Stimulated activated CD4-positive, alpha-beta T cell treated with anti-CD3 and anti-CD28 coated beads, Interleukin-15, amount 100 ng/mL, for 1 hour (primary cell): Measurements from ENCODE around the gene TVP23A.
"Not testable (repeated sequence)": the region's sequence is repeated elsewhere in the genome, so short reads cannot be mapped to it uniquely, and the experiment has no call there.

ENCODE experiments used
- DNase-seq, 2 donors: peaks; one replicate each; pipeline ENCODE4 v3.0.0-alpha.2; 2020; ENCODE audit warnings: low read depth in 1 of 2, low spot score in 1 of 2

The TVP23A gene

DNA sequence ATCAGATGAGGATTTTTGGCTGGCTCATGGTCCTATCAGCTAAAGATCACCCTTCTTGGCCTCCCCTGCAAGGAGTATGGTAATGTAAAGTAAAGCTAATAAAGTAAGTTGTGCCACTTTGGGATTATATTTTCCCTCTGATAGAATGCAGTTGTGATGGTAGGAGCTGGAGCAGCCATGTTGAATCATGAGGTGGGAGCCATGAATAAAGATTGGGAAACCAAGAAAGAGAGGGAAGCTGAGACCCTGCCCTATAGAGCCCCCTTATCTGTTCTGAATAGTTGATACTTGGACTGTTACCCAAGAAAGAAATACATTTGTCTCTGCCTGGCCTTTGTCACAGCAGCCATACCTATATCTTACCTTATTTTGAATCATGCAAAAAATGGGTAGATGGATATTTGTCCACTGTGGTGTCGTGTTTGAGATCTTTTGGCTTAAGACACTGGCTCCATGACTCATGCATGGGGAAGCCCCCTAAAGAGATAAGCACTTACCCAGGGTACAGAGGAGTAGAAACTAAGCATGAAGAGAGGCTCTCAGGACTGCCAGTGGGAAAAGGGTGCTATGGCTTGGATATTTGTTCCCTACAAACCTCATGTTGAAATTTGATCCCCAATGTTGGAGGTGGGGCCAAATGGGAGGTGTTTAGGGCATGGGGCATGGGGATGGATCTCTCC is 17.7 kb upstream of the TVP23A start:
- DNase-seq: no peak

DNA sequence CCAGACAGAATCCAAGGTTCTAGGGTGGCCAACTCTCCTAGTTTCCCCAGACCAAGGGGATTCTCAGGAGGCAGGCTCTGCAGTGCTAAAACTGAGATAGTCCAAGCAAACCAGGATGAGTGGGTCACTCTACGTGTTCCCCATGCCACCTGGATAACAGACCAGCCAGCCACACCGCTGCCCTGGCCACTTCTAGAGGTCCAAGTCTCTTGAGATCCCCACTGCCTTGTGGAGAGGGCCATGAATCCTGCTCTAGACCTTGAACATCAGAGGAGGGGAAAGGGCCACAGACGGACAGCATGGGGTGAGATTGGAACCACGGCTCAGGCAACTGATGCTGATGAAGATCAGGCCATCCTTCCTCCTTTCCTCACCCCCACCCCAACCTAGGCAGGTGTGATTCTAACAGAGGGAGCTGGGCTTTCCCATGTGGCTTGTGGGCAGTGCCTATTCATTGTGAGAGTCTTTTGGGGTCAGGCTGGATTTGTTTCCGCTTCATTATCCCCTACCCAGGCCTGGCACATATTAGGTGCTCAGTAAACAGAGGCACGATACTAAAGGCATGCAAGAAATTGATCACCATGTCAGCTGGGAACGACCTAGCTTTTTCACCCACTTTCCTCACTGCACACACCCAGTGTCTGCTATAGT is 16.8 kb upstream of the TVP23A start:
- no peak for DNase-seq

DNA sequence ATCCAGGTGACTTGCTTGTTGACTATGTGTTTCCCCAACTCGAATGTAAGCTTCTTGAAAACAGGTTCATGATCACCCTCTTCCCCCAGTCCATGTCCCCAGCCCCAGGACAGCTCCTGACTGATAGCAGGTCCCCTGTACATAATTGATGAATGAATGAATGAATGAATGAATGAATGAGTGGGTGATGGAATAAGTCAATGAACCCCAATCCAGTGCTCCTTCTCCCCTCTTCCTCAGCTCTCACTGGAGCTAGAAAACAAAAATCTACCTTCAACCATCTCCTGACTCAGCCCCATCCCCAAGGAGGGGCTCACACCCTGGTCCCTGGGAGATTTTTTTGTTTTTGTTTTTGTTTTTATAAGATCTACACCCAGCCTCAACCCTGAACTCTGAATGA is 16.2 kb upstream of the TVP23A start:
- DNase-seq: no peak

DNA sequence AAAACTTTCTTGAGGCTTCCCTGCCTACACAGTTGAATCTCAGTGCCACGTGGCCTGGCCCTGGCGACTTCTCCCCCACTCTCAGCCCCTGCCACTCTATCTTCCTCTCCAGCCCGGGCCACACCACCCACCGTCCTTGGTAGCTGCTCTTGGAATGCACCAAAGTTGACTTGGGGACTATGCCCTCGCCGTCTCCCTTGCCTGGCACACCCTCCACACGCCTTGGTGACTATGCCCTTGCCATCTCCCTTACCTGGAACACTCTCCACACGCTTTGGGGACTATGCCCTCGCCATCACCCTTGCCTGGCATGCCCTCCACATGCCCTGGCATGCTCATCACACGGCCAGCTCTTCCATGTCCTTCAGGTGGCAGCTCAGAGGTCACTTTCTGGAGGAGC is 15.5 kb upstream of the TVP23A start:
- no peak for DNase-seq

DNA sequence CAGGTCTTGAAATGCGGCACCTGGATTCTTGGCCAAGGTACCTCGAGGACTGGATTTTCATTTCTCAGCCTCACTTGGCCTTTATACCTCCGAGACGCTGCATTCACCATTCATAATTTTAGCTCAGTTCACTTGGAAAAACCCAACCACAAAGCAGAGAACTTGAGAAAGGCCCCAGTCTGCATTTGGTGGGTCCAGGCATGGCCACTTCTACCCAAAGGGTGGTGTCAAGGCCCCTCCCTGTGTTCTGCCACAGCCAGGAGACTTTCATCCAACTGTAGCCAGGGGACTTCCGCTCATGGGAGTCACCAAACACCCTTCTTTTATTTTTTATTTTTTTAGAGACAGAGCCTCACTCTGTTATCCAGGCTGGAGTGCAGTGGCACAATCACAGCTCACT is 14.7 kb upstream of the TVP23A start:
- no peak for DNase-seq

DNA sequence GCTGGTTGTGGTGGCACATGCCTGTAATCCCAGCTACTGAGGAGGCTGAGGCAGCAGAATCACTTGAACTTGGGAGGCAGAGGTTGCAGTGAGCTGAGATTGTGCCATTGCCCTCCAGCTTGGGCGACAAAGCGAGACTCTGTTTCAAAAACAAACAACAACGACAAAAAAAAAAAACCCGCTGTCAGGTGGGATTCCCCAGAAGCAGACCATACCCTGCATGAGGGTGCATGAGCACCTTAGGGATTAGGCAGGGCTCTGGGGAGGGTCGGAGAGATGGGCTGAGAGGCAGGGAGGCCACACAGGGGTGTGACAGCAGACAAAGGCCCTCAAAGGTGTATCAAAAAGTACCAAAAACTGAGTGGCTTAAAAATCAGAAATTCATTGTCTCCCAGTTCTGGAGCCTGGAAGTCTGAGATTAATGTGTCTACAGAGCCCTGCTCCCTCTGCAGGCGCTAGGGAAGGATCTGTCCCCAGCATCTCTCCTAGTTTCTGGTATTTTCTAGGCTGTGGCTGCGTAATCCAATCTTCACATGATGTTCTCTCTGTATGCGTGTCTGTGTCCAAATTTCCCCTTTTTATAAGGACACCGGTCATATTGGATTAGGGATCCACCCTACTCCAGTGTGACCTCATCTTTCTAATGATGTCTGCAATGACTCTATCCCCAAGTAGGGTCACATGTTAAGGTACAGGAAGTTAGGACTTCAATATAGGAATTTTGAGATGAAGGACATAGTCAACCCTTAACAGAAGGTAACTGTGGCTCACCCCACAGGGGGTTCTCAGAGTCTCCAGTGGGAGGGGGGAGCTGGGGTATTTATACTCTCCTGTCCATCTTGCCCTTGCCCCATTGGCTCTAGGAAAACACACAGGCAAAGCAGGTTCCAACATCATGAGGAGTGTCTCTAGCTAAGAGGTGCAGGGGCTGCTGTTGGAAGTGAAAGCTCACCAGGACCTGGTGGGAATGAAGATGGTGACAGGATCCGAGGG is 13.6 kb upstream of the TVP23A start:
- DNase-seq: no peak

DNA sequence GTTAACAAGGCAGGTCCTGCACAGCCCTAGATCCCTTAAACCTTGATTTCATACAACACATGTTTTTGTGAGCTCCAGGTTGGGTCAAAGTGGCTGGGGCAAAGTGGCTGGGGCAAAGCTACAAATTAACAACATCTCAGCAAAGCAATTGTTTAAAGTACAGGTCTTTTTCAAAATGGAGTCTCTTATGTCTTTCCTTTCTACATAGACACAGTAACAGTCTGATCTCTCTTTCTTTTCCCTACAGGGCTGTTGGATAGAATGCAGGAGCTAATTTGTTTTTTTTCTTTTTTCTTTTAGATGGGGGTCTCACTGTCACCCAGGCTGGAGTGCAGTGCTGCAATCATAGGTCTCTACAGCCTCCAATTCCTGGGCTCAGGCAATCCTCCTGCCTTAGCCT is 11.6 kb upstream of the TVP23A start:
- DNase-seq: not testable (repeated sequence)

DNA sequence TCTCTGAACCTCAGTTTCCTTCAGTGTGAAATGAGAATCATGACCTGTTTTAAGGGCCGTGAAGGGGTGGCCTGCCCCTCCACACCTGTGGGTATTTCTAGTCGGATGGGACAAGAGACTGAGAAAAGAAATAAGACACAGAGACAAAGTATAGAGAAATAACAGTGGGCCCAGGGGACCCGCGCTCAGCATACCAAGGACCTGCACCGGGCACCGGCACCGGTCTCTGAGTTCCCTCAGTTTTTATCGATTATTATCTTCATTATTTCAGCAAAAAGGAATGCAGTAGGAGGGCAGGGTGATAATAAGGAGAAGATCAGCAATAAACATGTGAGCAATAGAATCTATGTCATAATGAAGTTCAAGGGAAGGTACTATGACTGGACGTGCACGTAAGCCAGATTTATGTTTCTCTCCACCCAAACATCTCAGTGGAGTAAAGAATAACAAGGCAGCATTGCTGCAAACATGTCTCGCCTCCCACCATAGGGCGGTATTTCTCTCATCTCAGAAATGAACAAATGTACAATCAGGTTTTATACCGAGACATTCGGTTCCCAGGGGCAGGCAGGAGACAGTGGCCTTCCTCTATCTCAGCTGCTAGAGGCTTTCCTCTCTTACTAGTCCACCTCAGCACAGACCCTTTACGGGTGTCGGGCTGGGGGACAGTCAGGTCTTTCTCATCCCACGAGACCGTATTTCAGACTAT is 10.9 kb upstream of the TVP23A start:
- DNase-seq: not testable (repeated sequence)

DNA sequence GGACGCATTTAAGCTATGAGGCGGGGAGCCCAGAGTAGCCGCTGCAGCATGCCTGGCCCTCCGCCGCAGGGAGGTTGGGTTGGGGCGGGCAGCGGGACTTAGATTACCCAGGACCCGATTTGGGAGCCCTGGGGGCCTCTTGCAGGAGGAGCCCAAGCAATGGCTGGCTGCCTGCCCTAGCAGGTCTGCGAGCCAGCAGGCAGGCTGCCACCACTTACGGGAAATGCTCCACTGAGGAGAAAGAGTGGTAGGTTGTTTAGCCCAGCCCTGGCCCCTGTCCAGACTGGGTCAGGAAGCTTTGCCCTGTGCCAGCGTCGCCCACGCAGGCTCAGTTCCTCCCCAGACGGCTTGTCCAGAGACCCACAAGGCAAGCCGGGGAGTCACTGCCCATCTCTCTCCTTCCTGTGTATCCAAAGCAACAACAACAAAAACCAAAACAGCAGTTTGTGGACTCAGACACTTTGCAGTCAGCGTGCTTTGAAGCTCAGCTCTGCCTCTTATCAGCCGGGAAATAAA is 10.3 kb upstream of the TVP23A start:
- no peak for DNase-seq

DNA sequence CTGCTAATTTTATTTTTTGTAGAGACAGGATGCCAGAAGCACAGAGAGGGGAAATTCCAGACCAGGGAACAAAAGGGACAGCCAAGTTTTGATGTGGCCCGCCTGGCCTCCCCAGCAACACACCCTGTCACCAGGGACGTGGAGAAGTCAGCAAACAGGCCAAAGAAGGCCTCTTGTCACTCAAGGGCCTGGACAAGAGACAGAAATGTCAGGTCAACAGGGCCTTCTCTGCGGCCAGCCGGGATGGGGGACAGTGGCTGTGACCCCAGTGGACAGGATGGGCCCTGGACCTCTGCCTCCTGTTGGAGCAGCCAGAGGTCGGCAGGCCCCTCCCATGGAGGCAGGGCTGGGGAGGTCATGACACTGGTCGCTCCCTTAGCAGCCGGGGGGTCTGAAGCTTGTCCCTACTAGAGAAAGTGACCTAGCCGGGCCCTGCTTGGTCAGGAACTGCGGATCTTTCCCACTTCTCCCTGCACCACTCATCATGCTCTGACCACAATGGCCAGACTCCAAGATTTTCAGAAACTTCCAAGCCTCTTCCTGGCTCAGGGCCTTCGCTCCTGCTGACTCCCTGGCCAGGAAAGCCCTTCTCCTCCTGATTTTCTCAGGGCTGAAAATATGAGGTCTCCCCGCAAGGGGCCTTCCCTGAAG is 9.2 kb upstream of the TVP23A start:
- no peak for DNase-seq

DNA sequence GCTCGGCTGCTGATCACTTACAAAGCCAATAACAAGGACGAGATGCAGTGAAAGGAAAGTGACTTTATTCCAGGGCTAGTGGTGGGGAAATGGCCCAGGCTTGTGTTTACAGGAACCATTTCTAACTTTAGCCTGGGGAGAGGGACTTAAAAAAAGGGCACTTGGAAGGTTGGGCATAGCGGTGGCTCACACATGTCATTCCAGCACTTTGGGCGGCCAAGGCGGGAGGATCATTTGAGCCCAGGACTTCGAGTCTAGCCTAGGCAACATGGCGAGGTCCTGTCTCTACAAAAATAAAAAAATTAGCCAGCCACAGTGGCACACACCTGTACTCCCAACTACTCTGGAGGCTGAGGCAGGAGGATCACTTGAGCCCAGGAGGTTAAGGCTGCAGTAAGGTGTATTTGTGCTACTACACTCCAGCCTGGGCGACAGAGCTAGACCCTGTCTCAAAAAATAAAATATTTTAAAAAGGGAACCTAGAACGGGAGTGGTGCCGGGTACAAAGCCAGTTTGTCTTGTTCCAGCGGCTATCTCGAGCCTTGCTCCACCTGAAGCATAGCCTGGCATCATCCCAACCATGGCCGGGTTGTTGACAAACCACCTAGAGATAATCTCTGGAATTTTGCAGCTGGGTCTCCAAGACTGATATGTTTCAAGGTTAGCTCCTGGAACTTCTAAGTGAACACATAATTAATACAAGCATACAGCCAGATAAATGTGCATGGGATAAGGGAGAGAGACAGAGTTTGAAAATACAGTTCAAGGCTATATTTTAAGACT is 5.7 kb upstream of the TVP23A start:
- no peak for DNase-seq

DNA sequence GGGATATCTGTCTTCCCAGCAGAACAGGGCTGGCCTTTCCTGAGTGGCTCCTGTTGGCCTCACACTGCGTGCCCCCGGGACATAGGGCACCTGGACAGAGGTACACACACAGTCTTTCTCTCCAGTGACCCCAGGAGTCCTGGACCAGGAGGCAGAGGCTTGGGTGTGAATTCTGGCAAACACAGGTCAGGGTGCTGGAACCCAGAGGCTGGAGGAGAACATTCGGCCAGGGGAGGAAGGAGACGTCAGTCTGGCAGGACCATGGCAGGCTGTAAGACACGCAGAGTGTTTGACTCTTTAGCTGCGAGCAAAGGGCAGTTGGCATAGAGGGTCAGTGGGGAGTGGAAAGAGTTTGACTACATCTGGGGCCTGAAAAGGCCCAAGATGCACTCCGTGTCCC is 4.1 kb upstream of the TVP23A start:
- DNase-seq: no peak

DNA sequence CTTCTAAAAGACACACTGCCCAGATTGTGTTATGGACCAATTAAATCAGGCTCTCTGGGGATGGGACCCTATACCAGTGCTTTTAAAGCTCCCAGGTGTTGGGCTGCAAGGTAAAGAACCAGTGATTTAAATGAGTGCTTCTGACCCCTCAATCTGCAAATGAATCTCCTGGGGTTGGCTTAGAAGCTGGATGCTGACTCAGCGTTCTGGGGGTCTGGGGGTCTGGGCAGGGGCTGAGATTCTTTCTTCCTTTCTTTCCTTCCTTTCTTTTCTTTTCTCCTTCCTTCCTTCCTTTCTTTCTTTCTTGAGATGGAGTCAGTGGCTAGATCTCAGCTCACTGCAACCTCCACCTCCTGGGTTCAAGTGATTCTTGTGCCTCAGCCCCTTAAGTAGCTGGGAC is 2.0 kb upstream of the TVP23A start:
- DNase-seq: no peak

DNA sequence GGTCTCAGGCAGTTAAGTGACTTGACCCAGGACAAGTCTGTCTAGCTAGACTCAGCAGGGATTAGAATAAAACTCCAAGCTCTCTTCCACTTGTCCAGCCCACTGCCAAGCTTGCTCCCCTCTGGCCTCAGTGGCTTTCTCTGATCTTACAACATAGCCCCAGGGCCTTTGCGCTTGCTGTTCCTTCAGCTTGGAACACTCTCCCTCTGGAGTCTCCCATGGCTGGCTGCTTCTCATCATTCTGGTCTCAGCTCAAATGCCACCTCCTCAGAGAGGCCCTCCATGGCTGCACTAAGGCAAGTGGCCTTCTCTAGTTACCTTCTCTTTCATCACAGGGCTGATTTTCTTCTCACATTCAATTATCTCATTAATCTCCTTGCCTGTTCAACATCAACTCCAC is 1.1 kb downstream of the TVP23A start:
- no peak for DNase-seq

DNA sequence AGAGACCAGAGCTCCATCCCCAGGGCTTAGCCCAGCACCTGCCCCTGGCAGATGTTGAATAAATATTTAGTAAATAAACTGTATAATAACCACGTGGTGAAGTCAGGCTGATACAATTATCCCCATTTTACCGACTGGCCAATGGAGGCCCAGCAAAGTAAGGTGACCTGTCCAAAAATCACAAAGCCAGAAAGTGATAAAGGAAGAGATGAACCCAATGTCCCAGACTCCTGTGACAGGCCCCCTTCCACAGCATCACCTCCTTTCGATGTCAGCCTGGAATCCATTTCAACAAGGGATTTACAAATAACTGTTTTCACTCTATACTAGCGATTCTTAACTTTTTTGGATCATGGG is 5.5 kb downstream of the TVP23A start:
- no peak for DNase-seq

DNA sequence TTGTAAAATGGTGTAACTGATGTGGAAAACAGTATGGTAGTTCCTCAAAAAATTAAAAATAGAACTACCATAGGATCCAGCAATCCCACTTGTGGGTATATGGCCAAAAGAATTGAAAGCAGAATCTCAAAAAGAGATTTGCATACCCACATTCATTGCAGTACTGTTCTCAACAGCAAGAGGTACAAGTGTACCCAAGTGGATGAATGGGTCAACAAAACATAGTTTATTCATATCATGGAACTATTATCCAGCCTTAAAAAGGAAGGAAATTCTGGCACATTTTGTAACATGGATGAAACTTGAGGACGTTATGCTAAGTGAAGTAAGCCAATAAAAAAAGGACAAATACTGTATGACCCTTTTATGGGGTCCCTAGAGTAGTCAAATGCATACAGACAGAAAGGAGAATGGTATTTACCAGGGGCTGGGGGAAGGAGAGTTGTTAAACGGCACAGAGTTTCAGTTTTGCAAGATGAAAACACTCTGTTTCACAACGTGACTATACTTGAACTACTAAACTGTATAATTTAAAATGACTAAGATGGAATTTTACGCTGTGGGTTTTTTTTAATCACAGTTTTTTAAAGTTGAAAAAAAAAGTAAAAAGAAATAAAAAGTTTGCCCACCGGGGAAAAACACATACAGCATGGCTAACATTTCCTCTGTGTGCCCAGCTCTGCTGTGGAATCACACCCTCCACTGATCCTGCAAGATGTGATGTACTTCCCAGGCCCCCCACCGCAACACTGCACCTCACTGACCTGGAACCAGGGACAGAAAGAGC is 6.1 kb downstream of the TVP23A start:
- DNase-seq: no peak

DNA sequence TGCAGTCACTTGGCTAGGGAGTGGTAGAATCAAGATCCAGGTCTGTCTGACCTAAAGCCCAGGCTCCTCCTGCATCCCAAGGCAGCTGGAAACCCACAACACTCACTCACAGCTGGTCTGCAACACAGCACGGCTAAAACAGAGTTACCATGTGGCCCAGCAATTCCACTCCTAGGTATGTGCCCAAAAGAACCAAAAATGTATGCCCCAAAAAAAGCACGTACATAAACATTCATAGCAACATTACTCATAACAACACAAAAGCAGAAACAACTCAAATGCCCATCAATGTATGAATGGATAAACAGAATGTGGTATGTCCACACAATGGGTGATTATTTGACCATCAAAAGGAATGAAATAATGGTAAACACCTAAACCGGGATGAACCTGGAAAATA is 8.9 kb downstream of the TVP23A start:
- DNase-seq: no peak

DNA sequence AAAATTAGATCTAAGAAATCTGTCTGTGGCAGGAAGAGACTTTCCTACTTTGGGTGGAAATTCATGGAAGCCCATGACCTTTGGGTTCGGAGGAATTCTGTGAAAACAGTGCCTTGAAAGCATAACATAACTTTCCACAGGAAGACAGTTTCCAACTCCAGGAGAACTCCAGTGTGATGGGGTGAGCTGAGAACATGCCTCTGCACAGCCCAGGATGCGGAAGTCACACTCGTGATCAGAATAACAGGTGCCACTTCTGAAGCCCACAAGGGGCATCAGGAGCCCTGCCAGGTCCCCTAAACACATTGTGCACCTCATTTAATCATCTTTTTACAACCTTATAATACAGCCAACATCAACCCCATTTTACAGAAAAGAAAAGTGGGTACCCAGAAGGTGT is 9.7 kb downstream of the TVP23A start:
- no peak for DNase-seq

DNA sequence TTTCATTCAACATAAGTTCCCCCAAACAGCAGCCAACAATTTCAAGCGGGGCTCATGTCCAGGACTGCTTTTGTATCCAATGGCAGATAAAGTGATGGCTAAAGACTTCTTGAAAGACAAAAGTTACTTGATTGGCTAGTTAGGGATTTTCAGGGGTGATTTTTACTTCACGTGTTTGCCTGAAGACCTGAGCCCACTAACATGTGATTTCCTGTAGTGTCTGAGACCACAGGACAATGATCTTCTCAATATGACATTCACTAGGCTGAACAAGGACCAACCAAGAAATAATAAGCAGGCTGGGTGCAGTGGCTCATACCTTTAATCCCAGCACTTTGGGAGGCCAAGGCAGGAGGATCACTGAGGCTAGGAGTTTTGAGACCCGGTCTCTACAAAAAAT is 10.4 kb downstream of the TVP23A start:
- no peak for DNase-seq
